ENCODE measurements around the gene FGFBP1. TPM values are rescaled to one million over a fixed set of nuclear protein-coding genes. Genes with fewer than 3 reads are reported as not detected.

The FGFBP1 gene
- 1 to 10 TPM in 1 of 3 donors, under 1 TPM in 1, not detected in 1; 0.09 to 1.6 TPM for polyA plus RNA-seq

DNA sequence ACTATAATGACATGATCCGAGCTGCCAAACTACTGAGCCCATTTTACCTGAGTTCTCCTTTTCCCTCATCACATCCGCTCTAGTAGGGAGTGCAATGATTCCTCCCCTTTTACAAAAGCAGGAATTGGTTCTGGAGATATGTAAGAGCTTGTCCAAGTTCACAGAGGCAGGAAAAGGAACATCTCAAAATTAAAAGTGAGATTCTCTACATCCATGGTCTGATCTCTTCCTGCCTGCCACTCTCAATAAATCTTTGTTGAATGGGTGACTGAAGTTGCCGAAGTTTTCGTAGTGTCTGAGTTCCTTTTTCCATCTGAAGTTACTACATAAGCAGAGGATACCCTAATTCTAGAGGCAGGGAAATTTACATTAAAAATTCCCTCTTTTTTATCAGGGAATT is at the start of gene FGFBP1:
Gene FGFBP1 (minus strand): TSS at position 101 of the 400 bp plus-strand sequence. CDS start 2,108 bp downstream, outside the sequence.
- 45 to 65% (median 54%) methylated on average over 4 of the region's 4 CpGs for WGBS, 3 donors
- no peak within 1 kb of the TSS for H3K27ac ChIP-seq (ENCODE audit: low read depth, low read length)

DNA sequence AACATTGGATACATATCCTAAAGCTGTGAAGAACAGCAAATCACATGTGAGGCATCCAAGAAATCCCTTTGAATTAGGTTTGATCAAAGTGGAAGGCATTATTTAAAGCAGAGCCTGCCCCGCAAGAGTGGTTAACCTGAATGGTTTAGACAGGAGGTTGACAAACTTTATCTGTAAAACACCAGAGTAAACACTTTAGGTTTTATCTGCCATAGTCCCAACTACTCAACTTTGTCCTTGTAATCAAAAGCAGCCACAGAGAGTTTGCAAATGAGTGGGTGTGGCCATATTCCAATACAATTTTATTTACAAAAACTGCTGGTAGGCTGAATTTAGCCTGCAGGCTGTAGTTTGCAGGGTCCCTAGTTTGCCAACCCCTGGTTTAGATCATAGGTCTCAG is 49.7 kb upstream of the FGFBP1 start:
- H3K27ac ChIP-seq (ENCODE audit: low read depth, low read length), result no peak overlapping the region
- WGBS, 3 donors, result 41 to 83% (median 62%) methylated on average over 1 of the region's 1 CpG

DNA sequence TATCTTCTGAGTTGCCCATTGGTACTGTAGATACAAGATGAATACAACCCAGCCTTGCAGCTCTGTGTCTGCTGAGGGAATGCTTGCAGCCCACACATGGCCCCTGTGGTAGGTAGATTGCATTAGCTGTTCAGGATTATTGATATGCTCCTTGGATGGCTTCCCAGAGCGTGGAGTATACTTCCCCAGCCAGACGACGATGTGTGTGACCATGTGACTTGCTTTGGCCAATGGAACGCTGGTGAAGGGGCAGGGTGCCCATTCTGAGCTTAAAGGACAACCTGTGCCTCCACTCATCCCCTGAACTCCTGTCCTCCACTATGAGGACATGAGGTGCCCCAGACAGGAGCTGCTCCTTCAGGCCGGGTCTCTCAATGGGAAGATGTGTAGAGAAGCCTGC is 48.4 kb upstream of the FGFBP1 start:
- 50 to 62% (median 56%) methylated on average over 5 of the region's 5 CpGs for WGBS, 3 donors
- H3K27ac ChIP-seq (ENCODE audit: low read depth, low read length), result no peak overlapping the region

DNA sequence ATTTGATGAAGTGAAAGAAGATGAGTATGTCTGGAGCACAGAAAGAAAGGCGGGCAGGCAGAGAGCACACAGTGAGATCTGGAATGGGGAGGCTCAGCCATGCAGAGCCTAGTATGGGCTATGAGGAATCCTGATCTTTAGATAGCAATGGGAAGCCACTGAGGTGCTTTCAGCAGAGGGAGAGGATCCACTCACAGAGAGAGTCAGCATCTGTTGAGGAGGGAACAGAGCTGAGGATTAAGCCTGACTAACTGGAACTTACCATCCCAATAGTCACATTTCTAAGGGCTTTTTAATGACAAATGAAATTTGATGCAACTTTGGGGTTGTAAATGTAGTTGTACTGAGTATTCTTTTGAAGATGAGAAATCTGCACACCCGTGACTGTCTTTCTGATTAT is 45.1 kb upstream of the FGFBP1 start:
- no peak overlapping the region for H3K27ac ChIP-seq (ENCODE audit: low read depth, low read length)
- 81 to 88% (median 86%) methylated on average over 2 of the region's 2 CpGs for WGBS, 3 donors

DNA sequence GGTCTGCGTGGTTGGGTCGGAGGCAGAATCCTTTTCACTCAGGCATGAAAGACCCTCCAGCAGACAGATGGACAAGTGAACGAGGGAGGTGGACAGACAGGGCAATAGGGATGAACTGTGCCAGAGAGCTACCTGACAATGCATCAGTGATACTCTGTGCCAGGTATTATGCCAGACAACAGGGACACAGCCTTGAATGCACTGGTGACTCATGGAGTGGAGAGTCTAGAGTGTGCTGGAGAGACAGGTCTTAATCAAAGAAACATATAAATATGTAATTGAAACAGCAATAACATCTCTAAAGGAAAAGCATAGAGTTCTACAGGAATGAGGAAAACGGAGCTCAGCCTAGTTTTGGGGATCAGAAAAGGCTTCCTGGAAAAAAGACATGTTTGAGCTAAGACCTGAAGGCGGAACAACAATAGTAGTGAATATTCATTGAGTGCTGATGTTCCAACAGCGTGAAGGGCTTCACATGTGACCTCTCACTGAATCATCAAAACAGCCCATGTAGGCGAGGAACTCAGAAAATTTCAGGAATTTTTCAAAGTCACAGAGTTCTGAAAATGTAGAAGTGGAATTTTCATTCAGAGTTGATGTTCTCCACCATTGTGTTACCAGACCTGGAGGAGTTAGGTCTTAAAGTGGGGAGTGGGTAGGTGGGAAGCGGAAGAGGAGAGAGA is 44.4 kb upstream of the FGFBP1 start:
- no peak overlapping the region for H3K27ac ChIP-seq (ENCODE audit: low read depth, low read length)

DNA sequence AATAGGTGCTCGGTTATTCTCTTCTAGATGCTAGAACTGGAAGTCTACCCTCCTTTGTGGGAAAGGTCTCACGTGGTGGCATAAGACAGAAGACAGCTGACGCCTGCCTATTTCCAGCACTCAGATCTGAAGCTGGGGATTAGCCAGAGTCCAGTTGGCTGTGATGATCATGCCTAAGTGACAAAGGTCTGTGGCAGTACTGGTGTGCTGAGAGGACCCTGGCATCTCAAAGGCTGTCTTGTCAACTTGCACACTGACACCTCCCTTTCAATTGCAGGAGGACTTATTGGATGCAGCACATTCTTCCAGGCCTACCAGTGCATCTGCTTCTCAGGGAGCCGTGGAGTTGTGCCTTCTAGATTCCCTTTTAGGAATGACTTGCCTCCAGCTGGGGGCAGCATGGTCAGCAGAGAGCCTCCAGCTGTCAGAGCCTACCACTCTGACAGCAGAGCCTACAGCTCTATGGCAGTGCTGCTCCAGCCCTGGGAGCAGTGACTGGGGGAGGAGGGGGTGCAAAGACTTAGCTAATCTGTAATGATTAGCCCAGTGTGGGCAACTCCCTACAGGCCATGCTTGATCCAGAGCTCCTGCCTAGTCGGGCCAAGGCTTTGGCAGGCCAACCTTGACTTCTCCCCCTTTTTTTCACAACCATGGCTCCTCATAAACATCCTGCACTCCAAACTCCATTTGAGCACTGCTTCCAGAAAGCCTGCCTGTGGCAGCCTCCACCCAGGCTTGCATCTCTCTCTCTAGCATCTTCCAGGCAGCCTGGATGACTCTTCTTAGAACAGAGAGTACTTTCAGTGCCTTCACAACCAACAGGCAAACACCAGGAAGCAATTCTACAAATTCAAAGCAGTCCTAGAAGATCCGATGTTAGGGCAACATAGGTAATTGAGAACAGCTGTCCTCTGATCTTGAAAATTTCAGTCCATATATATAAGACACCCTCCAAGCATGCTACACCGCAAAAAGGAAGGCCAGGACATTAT is 38.2 kb upstream of the FGFBP1 start:
- no peak overlapping the region for H3K27ac ChIP-seq (ENCODE audit: low read depth, low read length)
- 77 to 87% (median 78%) methylated on average over 7 of the region's 7 CpGs for WGBS, 3 donors

More for the DNA sequence above, 44.4 kb upstream of the FGFBP1 start:
- 88 to 95% (median 92%) methylated on average over 8 of the region's 8 CpGs for WGBS, 3 donors

DNA sequence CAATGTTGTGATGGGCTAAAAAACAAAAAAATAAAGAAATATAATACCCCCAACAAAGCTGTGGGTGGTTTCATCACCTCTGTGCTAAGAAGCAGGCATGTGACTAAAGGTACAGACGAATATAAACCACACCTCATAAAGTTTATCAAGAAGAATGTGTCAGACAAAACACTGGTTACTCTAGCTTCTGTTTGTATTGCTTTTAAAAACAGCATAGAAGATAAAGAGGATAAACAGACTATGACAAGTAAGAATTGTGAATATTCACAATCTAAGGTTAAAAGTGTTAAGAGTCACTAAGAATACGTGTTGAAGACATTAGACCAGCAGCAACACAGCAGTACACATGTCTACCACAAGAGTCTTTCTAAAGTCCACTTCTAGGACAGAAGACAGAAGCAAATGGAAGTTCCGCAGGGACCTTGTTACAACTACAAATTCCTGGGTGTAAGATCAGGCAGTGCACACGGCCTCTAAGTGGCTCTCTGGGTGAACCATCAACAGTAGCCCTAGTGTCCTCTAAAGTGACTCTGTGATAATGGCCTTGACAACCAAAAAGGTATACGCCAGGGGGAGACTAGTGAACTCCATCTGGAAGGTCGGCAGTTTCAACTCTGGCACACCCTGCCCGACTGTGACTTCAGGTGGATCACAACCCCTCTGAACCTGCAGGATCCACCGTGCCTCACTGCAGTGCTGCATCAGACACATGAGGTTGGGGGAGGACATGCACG is 32.7 kb upstream of the FGFBP1 start:
- H3K27ac ChIP-seq (ENCODE audit: low read depth, low read length), result no peak overlapping the region
- WGBS, 3 donors, result 73 to 87% (median 83%) methylated on average over 9 of the region's 9 CpGs

DNA sequence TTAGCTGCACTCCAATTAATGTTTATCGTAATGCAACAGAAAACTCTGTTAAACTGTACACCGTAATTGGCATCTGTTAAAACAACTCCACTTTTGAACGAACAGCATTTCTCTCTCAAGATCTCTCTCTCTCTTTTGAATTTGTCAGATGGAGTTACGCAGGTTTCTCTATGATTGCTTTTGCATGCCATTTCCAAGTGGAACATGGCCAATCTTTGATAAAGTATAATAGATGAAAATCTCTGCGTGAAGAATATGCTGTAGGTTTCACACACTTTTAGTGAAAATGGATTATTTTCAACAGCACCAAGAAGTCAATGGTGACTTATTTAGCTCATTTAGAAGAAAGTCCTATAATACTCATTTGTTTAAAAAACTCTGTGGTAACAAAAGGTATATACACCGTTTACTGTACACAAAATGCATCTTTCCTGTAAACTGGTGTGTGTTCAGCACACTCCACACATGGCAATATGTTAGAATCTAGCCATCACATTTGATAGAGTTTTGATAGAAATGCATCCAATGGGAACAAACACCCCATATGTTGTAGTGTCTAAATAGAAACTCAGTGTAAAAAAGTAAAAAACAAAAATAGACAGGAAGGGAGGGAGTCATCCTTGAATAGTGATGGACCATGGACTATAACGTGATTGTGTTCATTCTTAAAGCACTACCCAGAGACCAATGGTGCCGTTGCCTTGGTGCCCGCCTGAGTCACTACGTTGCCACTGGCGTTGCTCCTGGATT is 30.2 kb upstream of the FGFBP1 start:
- no peak overlapping the region for H3K27ac ChIP-seq (ENCODE audit: low read depth, low read length)
- WGBS, 3 donors, result 82 to 84% (median 83%) methylated on average over 11 of the region's 11 CpGs

DNA sequence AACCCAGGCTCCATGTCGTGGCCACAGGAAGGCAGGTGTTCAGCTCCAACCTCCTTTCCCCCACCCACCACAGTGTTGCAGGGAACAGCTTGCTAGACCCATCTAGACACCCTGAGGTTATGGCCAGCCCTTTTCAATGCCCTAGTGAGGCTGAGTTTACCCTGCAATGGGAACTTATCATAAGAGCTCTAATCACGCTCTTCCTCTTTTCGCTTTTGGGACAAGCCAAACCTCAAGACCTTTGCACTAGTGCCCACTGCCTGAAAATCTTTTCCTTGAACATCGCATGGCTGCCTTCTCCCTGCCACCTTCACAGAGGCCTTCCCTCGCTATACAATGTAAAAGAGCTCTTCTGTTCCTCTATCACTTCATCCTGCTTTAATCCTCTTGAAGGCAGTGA is 26.8 kb upstream of the FGFBP1 start:
- H3K27ac ChIP-seq (ENCODE audit: low read depth, low read length), result no peak overlapping the region
- WGBS, 3 donors, result 72 to 82% (median 76%) methylated on average over 5 of the region's 5 CpGs

DNA sequence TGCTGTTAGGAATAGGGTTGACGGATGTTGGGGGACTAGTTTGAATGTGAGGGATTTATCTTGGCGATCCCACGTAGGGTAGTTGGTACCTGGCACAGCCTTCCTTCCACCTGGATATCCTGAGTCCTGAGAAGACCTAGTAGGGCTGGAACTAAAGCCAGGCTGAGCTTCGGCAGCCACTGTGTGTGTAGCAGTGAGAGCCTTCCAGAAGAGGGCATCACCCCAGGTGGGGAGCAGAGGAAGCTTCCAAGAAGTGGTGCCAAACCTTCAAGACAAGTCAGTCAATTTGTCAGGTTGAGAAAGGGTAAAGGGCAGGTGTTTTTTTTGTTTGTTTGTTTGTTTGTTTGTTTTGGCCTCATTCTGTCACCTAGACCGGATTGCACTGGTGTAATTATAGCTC is 25.6 kb upstream of the FGFBP1 start:
- WGBS, 3 donors, result 61 to 78% (median 72%) methylated on average over 5 of the region's 5 CpGs
- no peak overlapping the region for H3K27ac ChIP-seq (ENCODE audit: low read depth, low read length)

DNA sequence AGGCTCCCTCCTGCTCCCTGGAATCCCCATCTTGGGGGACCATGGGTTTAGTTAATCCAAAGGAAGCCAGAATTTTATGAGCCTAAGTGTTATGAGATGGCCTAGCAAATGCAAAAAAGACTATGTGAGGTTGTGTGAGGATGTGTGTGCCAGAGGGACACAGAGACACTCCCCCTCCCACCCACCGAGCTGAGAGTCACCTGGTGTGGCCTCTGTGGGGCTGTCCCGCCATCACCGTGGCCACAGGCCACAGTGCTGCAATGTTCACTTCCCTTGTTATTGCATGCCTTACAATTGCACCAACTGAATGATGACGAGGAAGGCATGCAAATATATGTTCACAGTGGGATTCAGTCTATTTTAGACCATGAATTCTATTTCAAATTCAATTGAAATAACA is 25.0 kb upstream of the FGFBP1 start:
- no peak overlapping the region for H3K27ac ChIP-seq (ENCODE audit: low read depth, low read length)
- 35 to 52% (median 50%) methylated on average over 4 of the region's 4 CpGs for WGBS, 3 donors

DNA sequence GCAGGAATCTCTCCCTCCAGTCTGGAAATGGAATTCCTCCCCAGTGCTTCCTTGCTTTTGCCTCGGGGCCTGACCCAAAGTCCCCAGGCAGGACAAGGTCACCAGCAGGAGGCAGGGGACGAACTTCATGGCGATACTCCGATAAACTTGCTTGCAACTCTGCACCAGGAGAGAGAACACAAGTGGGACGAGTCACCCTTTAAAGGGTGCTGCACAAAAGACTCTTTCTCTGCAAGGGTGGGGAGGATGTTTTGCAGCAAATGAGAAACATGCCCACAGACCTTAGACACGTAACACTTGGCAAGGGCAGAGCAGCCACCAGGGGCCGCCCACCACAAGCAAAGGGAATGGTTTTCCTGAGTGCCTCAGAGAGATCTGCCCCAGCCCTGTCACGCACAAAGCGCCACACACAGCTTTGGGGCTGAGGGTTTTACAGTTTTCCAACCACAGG is 24.5 kb upstream of the FGFBP1 start, which contains the start of gene FGFBP2:
Gene FGFBP2 (minus strand): TSS at position 175 of the 451 bp plus-strand sequence. CDS start 46 bp downstream, at position 129.
- no peak within 1 kb of the TSS for H3K27ac ChIP-seq (ENCODE audit: low read depth, low read length)
- 36 to 42% (median 42%) methylated on average over 9 of the region's 9 CpGs for WGBS, 3 donors

DNA sequence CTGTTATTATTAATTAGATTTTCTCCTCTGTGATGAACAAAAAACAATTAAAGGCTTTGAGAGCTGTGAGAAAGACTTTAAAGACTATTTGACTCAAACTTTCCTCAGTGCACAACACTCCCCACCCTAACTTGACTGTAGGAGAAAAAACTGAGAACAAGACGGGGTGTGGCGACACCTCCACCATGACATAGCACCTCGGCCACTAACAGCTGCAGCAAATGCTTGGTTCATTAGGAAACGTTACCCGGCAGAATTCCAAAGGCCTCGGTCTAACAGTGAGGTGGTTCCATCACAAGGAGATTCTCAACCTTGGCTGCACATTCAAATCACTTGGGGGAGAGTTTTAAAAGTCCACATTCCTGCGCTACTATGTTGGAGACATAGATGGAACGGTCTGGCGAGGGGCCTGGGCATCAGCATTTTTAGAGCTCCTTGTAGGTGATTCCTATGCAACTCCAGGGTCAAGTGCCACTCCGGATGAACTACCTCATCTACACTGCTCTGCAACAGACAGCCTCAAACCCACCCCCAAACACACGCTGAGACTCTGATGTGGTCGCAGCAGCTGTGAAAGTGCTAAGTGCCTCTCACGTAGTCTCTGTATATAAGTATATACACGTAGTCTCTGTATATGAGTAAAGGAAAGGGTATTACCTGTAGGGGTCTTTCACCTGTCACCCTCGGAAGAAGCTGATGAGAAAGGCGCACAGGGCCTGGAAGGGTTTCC is 23.4 kb upstream of the FGFBP1 start:
- WGBS, 3 donors, result 74 to 80% (median 78%) methylated on average over 16 of the region's 16 CpGs
- H3K27ac ChIP-seq (ENCODE audit: low read depth, low read length), result no peak overlapping the region

DNA sequence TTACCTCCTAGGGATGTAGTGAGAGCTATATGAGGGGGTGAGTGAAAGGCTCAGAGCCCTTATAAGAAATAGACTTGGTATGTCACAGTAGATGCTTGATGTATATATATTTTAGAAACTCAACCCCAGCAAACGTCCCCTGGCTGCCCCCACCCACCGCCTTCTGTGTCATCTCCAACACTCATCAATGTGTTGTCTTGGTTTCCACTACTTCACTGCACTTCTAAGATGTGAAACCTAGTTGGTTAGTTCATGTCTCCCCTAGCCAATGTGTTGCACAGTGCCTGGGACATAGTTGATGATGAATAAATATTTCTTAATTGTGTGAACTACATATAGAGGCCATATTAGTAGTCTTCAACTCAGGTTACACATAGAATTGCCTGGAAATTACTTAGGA is 20.0 kb upstream of the FGFBP1 start:
- 68 to 87% (median 76%) methylated on average over 2 of the region's 2 CpGs for WGBS, 3 donors
- no peak overlapping the region for H3K27ac ChIP-seq (ENCODE audit: low read depth, low read length)

DNA sequence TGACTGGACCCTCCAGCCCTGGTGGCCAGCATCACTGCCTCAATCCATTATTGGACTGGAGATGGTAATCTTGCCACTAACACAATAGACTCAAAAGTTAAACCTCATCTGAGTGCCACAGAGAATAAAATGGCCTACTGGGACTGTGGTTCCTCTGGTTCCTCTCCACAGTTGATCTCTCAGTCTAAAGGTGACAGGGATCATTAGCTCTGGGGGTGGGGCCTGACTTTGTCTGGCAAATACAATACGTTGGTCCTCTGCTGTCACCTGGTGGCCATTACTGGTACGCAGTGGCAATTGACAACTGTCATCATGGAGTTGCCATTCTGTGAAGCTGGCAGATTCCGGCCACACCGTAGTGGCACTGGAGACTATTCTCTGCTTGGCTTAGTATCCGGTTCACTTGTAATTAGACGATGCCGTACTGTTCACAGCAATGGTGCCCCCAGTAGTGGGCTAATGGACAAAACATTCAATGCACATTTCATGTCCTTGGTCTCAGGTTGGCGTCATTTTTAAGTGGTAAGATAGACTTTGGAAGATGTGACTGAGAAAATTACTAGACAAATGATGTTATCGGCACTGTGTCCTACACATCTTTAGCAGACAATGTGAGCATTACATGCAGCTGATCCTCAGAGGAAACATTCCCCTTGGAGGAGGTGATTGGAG is 17.8 kb upstream of the FGFBP1 start:
- no peak overlapping the region for H3K27ac ChIP-seq (ENCODE audit: low read depth, low read length)
- WGBS, 3 donors, result 50 to 56% (median 54%) methylated on average over 9 of the region's 9 CpGs

DNA sequence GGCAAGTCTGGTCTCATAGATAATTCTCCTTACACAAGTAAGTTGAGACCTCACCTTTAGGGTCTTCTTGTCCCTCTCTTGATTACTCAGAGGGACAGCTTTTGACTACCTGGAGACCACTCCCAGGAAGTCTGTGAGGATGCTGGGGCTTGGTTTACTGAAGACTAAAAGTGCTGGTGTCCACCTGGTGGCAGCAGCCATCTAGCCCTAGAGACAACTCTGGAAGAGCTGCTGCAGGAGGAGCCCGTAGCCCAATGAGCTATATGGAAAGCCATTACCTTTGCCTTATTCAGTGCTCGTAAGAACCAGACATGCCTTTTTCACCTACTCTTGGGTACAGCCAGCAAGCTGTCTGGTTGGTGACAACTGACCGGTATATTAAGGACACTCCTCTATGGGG is 17.1 kb upstream of the FGFBP1 start:
- no peak overlapping the region for H3K27ac ChIP-seq (ENCODE audit: low read depth, low read length)
- 86 to 89% (median 88%) methylated on average over 3 of the region's 3 CpGs for WGBS, 3 donors

DNA sequence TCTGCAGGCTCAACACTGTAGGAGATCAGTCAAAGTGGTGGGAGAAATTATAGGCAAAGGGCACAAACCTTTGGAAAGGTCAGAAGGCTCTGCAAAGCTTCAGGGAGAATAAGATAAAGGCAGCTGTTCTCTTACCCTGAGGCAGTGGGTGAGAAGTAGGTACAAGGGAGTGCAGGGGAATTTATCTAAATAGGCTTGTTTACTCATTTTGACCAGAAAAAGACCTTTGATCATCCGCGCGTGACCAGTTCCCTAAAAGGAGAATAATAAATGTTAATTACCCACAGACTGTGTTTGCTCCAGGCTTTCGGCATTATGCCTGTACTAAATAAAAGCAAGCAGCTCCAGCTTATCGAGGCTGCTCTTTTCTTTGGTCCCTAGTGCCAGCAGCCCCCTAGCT is 15.1 kb upstream of the FGFBP1 start:
- WGBS, 3 donors, result 93 to 96% (median 95%) methylated on average over 5 of the region's 5 CpGs

More for the DNA sequence above, 15.1 kb upstream of the FGFBP1 start:
- H3K27ac ChIP-seq (ENCODE audit: low read depth, low read length), result no peak overlapping the region

Data from adipose tissue (tissue), 3 donors.